ENCODE results near the gene PCF11. TPM values are rescaled to one million over a fixed set of nuclear protein-coding genes. Genes with fewer than 3 reads are reported as not detected.
A peak's percentile ranks its signal among the peaks of the same experiment; 100 is the strongest.

Gene PCF11
- total and polyA plus RNA-seq, 2 of the 13 experiments (the other 11 are each of a cell fraction or from before 2014, with no cell fraction given): 40.3 to 47.7 TPM

DNA sequence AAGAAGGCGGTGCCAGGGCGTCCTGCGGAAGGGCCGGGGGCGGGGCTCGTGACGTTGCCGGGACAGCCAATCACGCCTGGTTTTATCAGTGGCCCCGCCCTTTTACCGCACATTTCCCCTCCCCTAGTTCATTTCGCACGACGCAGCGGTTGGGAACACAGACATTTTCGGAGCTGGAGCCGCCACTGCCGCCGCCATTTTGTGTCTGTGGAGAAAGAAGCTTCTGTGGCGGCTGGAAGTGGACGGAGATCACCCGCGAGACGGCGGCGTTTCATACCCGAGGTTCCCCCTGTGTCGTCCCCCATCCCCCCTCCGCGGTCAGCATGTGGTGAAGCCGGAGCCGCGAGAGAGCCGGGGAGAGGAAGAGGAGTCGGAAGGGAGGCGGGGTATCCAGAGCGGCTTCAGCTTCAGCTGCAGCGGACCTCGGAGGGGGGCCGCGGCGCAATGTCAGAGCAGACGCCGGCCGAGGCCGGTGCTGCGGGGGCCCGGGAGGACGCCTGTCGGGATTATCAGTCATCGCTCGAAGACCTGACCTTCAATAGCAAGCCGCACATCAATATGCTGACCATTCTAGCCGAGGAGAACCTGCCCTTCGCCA lies at the start of gene PCF11 (continued):
- TF ChIP-seq ZNF597 (CRISPR knock-in tag; IDR thresholded peaks at IDR 0.05): no peak
- TF ChIP-seq THAP11 (CRISPR knock-in tag; IDR thresholded peaks at IDR 0.05): peak; percentile 54
- no peak for TF ChIP-seq ZNF333 (CRISPR knock-in tag; IDR thresholded peaks at IDR 0.05; ENCODE audit: borderline replicate concordance)
- TF ChIP-seq DMAP1 (CRISPR knock-in tag; IDR thresholded peaks at IDR 0.05): no peak; the same call in 1 of the 2 replicates
- peak; percentile 56; the same call in 1 of the 2 replicates for TF ChIP-seq FLYWCH1 (CRISPR knock-in tag; IDR thresholded peaks at IDR 0.05)
- TF ChIP-seq KLF16 (CRISPR knock-in tag; IDR thresholded peaks at IDR 0.05): peak in 1 of 2 experiments; percentile 82; a peak in 2 of 4 replicates
- TF ChIP-seq ZSCAN30 (CRISPR knock-in tag; IDR thresholded peaks at IDR 0.05): no peak
- TF ChIP-seq SPEN (CRISPR knock-in tag; IDR thresholded peaks at IDR 0.05; ENCODE audit: low read depth): peak; percentile 83
- TF ChIP-seq FIP1L1 (IDR thresholded peaks at IDR 0.05; ENCODE audit: borderline replicate concordance, insufficient read depth, low read depth, low read length): no peak
- TF ChIP-seq ZNF263 (CRISPR knock-in tag; IDR thresholded peaks at IDR 0.05): peak; percentile 51; the same call in 1 of the 2 replicates
- TF ChIP-seq FUBP1 (CRISPR knock-in tag; IDR thresholded peaks at IDR 0.05; ENCODE audit: borderline replicate concordance): no peak
- 0 out of 2 replicates have a peak, but pooled peaks have one; percentile 32 for TF ChIP-seq PRMT3 (CRISPR knock-in tag; IDR thresholded peaks at IDR 0.05; ENCODE audit: borderline replicate concordance, low read depth)
- no peak for TF ChIP-seq CSRNP2 (CRISPR knock-in tag; conservative IDR thresholded peaks at IDR 0.05; ENCODE audit: low read depth)
- TF ChIP-seq ZBTB34 (CRISPR knock-in tag; IDR thresholded peaks at IDR 0.05): no peak
- no peak for TF ChIP-seq SOX13 (IDR thresholded peaks at IDR 0.05)
- no peak for TF ChIP-seq SOX13 (CRISPR knock-in tag; conservative IDR thresholded peaks at IDR 0.05 in 1 of 2, IDR thresholded peaks at IDR 0.05 in 1 of 2)
- TF ChIP-seq FOSL2 (CRISPR knock-in tag; IDR thresholded peaks at IDR 0.05): peak; percentile 56; the same call in 1 of the 2 replicates
- no peak; the same call in 1 of the 2 replicates for TF ChIP-seq KDM5A (IDR thresholded peaks at IDR 0.05; ENCODE audit: borderline replicate concordance, low read length)
- TF ChIP-seq ZNF83 (CRISPR knock-in tag; IDR thresholded peaks at IDR 0.05; ENCODE audit: borderline replicate concordance): peak; percentile 35; the same call in 1 of the 2 replicates
- TF ChIP-seq ZNF7 (CRISPR knock-in tag; IDR thresholded peaks at IDR 0.05): no peak
- peak; percentile 65; the same call in 1 of the 2 replicates for TF ChIP-seq ERF (CRISPR knock-in tag; IDR thresholded peaks at IDR 0.05)
- peak; percentile 60; the same call in 1 of the 2 replicates for TF ChIP-seq ZFP91 (CRISPR knock-in tag; IDR thresholded peaks at IDR 0.05; ENCODE audit: borderline replicate concordance)
